ENCODE results near the gene RPL13A. TPM values are rescaled to one million over a fixed set of nuclear protein-coding genes. Genes with fewer than 3 reads are reported as not detected.

Gene RPL13A
- total and polyA plus RNA-seq, 9 donors = 3,682 to 9,736 (median 6,664) TPM

DNA sequence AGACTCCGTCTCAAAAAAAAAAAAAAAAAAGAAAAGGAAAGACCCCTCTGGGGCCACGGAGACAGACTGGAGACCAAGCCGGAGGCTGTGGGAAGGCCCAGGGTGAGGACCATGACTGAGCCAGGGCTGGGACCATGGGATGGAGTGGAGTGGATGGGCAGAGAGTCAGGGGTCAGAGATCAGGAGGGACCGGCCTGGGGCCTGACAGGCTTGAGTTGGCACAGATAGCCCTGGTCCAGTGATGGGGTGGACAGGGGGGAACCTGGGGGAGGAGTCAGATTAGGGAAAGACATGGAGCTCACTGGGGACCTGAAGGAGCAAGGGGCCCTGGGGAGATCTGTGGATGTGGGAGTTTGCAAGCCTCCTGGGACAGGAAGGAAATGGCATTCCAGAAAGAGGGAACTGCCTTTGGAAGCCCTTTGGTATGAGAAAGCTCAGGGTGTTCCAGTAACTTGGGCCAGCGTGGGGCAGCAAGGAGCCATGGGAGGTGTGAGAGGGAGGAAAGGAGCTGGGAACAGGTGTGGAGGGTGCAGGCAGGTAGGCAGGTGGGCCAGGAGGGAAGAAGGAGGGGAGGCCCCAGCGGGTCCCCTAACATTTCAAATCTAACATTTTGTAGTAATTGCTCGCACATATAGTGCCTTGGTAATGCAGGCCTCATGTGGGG lies 6.3 kb upstream of the RPL13A start:
- H3K4me3 ChIP-seq = no peak overlapping the region
- TF ChIP-seq EP300 (IDR thresholded peaks at IDR 0.05) (no peak), POLR2A (IDR thresholded peaks at IDR 0.05) (no peak), CTCF (IDR thresholded peaks at IDR 0.05) (no peak)
- H3K27ac ChIP-seq = no peak overlapping the region
- WGBS, 3 donors = 85 to 87% (median 87%) methylated on average over 7 of the region's 7 CpGs
- H3K9me3 ChIP-seq = no peaks in the 10 kb centered on the region
- H3K27me3 ChIP-seq = no peaks in the 10 kb centered on the region
- intact Hi-C loops (cut with DNase I) = loop anchor here in 1 of 4 donors (10.0 kb wide), 1 partner anchor 194 kb away; the partner anchor contains the start of gene PRMT1
- H3K36me3 ChIP-seq = no peaks in the 10 kb centered on the region
- no peaks in the 10 kb centered on the region for H3K4me1 ChIP-seq (ENCODE audit: insufficient read depth)
- no peak for DNase-seq

DNA sequence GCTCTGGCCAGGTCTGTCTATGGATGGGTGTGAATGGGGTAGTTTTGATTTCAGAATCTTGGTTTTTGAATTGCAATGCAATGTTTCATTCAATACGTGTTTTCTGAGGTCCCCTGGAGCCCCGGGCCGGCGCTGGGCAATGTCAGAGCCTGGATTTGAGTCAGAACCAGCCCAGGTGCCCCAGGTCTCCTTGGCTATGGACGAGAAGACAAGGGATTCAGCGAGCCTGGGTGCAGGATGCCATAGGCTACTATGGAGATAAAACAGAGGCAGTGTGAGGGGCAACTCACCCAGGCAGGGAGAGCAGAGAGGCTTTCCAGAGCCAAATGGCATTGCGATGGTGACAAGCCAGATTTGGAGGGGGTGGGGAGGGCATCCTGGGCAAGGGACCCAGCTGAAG lies 1.2 kb upstream of the RPL13A start:
- Histone ChIP-seq H3K36me3 (no peaks in the 10 kb centered on the region), H3K4me3 (no peak overlapping the region), H3K27ac (no peak overlapping the region), H3K9me3 (no peaks in the 10 kb centered on the region), H3K4me1 (ENCODE audit: insufficient read depth) (peaks cover 9% of the 10 kb centered on the region), H3K27me3 (no peaks in the 10 kb centered on the region)
- 84 to 87% (median 85%) methylated on average over 7 of the region's 7 CpGs for WGBS, 3 donors
- intact Hi-C loops (cut with DNase I) = loop anchor here in 1 of 4 donors (10.0 kb wide), 1 partner anchor 189 kb away; the partner anchor contains the start of gene PRMT1
- DNase-seq = no peak
- TF ChIP-seq EP300 (IDR thresholded peaks at IDR 0.05) (no peak), POLR2A (IDR thresholded peaks at IDR 0.05) (no peak), CTCF (IDR thresholded peaks at IDR 0.05) (no peak)

GRCh38 chr19:49486710-49487276 lies 615 bp upstream of the RPL13A start:
- no peak for DNase-seq
- H3K27me3 ChIP-seq = no peaks in the 10 kb centered on the region
- H3K9me3 ChIP-seq = no peaks in the 10 kb centered on the region
- intact Hi-C loops (cut with DNase I) = loop anchor here in 1 of 4 donors (10.0 kb wide), 1 partner anchor 188 kb away; the partner anchor contains the start of gene PRMT1
- peak overlapping the region; percentile 27 for H3K4me3 ChIP-seq
- H3K36me3 ChIP-seq = no peaks in the 10 kb centered on the region
- H3K4me1 ChIP-seq (ENCODE audit: insufficient read depth) = peaks cover 9% of the 10 kb centered on the region
- H3K27ac ChIP-seq = peak overlapping the region in 1 of 2 donors; percentile 51
- 59 to 64% (median 61%) methylated on average over 23 of the region's 23 CpGs for WGBS, 3 donors
- no peak for TF ChIP-seq CTCF (IDR thresholded peaks at IDR 0.05)
- TF ChIP-seq POLR2A (IDR thresholded peaks at IDR 0.05) = no peak
- no peak for TF ChIP-seq EP300 (IDR thresholded peaks at IDR 0.05)

GRCh38 chr19:49488046-49488862 lies 846 bp downstream of the RPL13A start:
- peaks cover 9% of the 10 kb centered on the region for H3K4me1 ChIP-seq (ENCODE audit: insufficient read depth)
- intact Hi-C loops (cut with DNase I) = loop anchor here in 1 of 4 donors (10.0 kb wide), 1 partner anchor 187 kb away; the partner anchor contains the start of gene PRMT1
- H3K36me3 ChIP-seq = no peaks in the 10 kb centered on the region
- 0 to 1% (median 0%) methylated on average over 26 of the region's 26 CpGs for WGBS, 3 donors
- no peaks in the 10 kb centered on the region for H3K9me3 ChIP-seq
- H3K4me3 ChIP-seq = peak overlapping the region; percentile 65
- TF ChIP-seq CTCF (IDR thresholded peaks at IDR 0.05) = no peak
- no peak for TF ChIP-seq POLR2A (IDR thresholded peaks at IDR 0.05)
- no peak for TF ChIP-seq EP300 (IDR thresholded peaks at IDR 0.05)
- H3K27me3 ChIP-seq = no peaks in the 10 kb centered on the region
- DNase-seq = no peak
- H3K27ac ChIP-seq = peak overlapping the region; percentile 84

Measured in ovary (tissue), 9 donors.